H9 (cell line): ENCODE data around the gene MB21D2. TPM values are rescaled to one million over a fixed set of nuclear protein-coding genes. Genes with fewer than 3 reads are reported as not detected.

Experiments used
- DNase-seq: peaks from one replicate; pipeline ENCODE4 v3.0.0-alpha.2; 2017
- H2AFZ ChIP-seq: one replicate; pipeline ENCODE4 v1.6.1; 2013; ENCODE audit warnings: mild to moderate bottlenecking, low read length, control low read depth, moderate library complexity
- H2AK5ac ChIP-seq: 2 replicates; pipeline ENCODE4 v1.6.1; 2013; ENCODE audit warnings: low read length, control low read depth, mixed read lengths; ENCODE audit not compliant: insufficient read length
- H2BK120ac ChIP-seq: one replicate; pipeline ENCODE4 v1.6.1; 2013; ENCODE audit warnings: low read depth, mild to moderate bottlenecking, low read length, control low read depth, inconsistent platforms; ENCODE audit not compliant: poor library complexity, severe bottlenecking
- H2BK12ac ChIP-seq: 2 replicates; pipeline ENCODE4 v1.6.1; 2013; ENCODE audit warnings: low read length, control low read depth, mixed read lengths, low read depth; ENCODE audit not compliant: insufficient read length
- H2BK15ac ChIP-seq: 2 replicates; pipeline ENCODE4 v1.6.1; 2013; ENCODE audit warnings: low read depth, low read length, control low read depth
- H2BK20ac ChIP-seq: one replicate; pipeline ENCODE4 v1.6.1; 2013; ENCODE audit warnings: low read depth, mild to moderate bottlenecking, low read length, control low read depth, inconsistent platforms; ENCODE audit not compliant: poor library complexity, severe bottlenecking
- H2BK5ac ChIP-seq: 2 replicates; pipeline ENCODE4 v1.6.1; 2013; ENCODE audit warnings: low read length, control low read depth, mixed read lengths; ENCODE audit not compliant: insufficient read length
- H3K14ac ChIP-seq: 2 replicates; pipeline ENCODE4 v1.6.1; 2013; ENCODE audit warnings: low read length, control low read depth; ENCODE audit not compliant: insufficient read depth
- H3K18ac ChIP-seq: 2 replicates; pipeline ENCODE4 v1.6.1; 2013; ENCODE audit warnings: low read depth, mild to moderate bottlenecking, mixed read lengths, low read length, control low read depth; ENCODE audit not compliant: insufficient read length
- H3K23ac ChIP-seq: 2 replicates; pipeline ENCODE4 v1.6.1; 2013; ENCODE audit warnings: low read length, control low read depth, mixed read lengths, low read depth; ENCODE audit not compliant: insufficient read length
- H3K23me2 ChIP-seq: 2 replicates; pipeline ENCODE4 v1.6.1; 2013; ENCODE audit warnings: low read depth, mild to moderate bottlenecking, mixed read lengths, low read length, control low read depth; ENCODE audit not compliant: insufficient read length, poor library complexity, severe bottlenecking
- H3K27ac ChIP-seq: 2 replicates; pipeline ENCODE4 v1.5.1; 2013; ENCODE audit warnings: low read length, control low read depth, mixed read lengths, low read depth; ENCODE audit not compliant: insufficient read length
- H3K27me3 ChIP-seq: 2 replicates; pipeline ENCODE4 v1.6.1; 2013; ENCODE audit warnings: low read length, control low read depth, inconsistent platforms; ENCODE audit not compliant: insufficient read depth
- H3K4ac ChIP-seq: 2 replicates; pipeline ENCODE4 v1.6.1; 2013; ENCODE audit warnings: low read depth, mild to moderate bottlenecking, control low read depth, inconsistent platforms, low read length, moderate library complexity
- H3K4me1 ChIP-seq: 2 replicates; pipeline ENCODE4 v1.6.1; 2013; ENCODE audit warnings: low read length, control low read depth, inconsistent platforms; ENCODE audit not compliant: insufficient read depth
- H3K4me2 ChIP-seq: 2 replicates; pipeline ENCODE4 v1.6.1; 2013; ENCODE audit warnings: low read length, control low read depth, mixed read lengths; ENCODE audit not compliant: insufficient read length, insufficient read depth
- H3K56ac ChIP-seq: 2 replicates; pipeline ENCODE4 v1.6.1; 2013; ENCODE audit warnings: low read depth, mild to moderate bottlenecking, mixed read lengths, low read length, control low read depth; ENCODE audit not compliant: insufficient read length
- H3K79me1 ChIP-seq: 2 replicates; pipeline ENCODE4 v1.6.1; 2013; ENCODE audit warnings: low read depth, mild to moderate bottlenecking, moderate library complexity, low read length, control low read depth, inconsistent platforms; ENCODE audit not compliant: insufficient read depth, poor library complexity, severe bottlenecking
- H3K79me2 ChIP-seq: 2 replicates; pipeline ENCODE4 v1.6.1; 2013; ENCODE audit warnings: low read length, control low read depth, inconsistent platforms; ENCODE audit not compliant: insufficient read depth
- H3K9ac ChIP-seq: 2 replicates; pipeline ENCODE4 v1.6.1; 2013; ENCODE audit warnings: low read length, control low read depth, mixed read lengths; ENCODE audit not compliant: insufficient read length; ENCODE audit errors: extremely low read depth
- H3K9me3 ChIP-seq: one replicate; pipeline ENCODE4 v1.6.1; 2013; ENCODE audit warnings: low read depth, low read length, inconsistent platforms; ENCODE audit not compliant: control insufficient read depth
- H3T11ph ChIP-seq: one replicate; pipeline ENCODE4 v1.6.1; 2013; ENCODE audit warnings: mild to moderate bottlenecking, low read length, control low read depth, inconsistent platforms
- H4K20me1 ChIP-seq: one replicate; pipeline ENCODE4 v1.6.1; 2013; ENCODE audit not compliant: control insufficient read depth, insufficient read length, insufficient read depth
- H4K5ac ChIP-seq: 2 replicates; pipeline ENCODE4 v1.6.1; 2013; ENCODE audit warnings: low read depth, mild to moderate bottlenecking, mixed read lengths, low read length, control low read depth; ENCODE audit not compliant: insufficient read length
- H4K8ac ChIP-seq: replicated peaks from 2 replicates; pipeline ENCODE4 v1.6.1; 2013; ENCODE audit warnings: low read length, control low read depth, mixed read lengths, low read depth; ENCODE audit not compliant: insufficient read length
- H4K91ac ChIP-seq: 2 replicates; pipeline ENCODE4 v1.6.1; 2013; ENCODE audit warnings: low read depth, mild to moderate bottlenecking, moderate library complexity, mixed read lengths, low read length, control low read depth; ENCODE audit not compliant: insufficient read length
- H3K27ac Mint-ChIP-seq, 3 experiments: 2 replicates in 2 of 3; 3 replicates in 1 of 3; pipeline ENCODE4 v1.8.0; 2020 to 2021; ENCODE audit warnings: mixed read lengths in 3 of 3, mild to moderate bottlenecking in 1 of 3, moderate library complexity in 1 of 3
- H3K27me3 Mint-ChIP-seq: 2 replicates; pipeline ENCODE4 v1.8.0; 2021; ENCODE audit warnings: low read depth, mild to moderate bottlenecking, moderate library complexity, mixed read lengths
- H3K36me3 Mint-ChIP-seq, 3 experiments: 2 replicates in 2 of 3; 3 replicates in 1 of 3; pipeline ENCODE4 v1.8.0; 2020 to 2021; ENCODE audit warnings: low read depth in 3 of 3, mixed read lengths in 3 of 3; ENCODE audit not compliant: insufficient read depth in 1 of 3
- H3K4me1 Mint-ChIP-seq, 2 experiments: 2 replicates each; pipeline ENCODE4 v1.8.0; 2020; ENCODE audit warnings: mixed read lengths in 2 of 2
- H3K4me3 Mint-ChIP-seq, 2 experiments: 2 replicates in 1 of 2; 3 replicates in 1 of 2; pipeline ENCODE4 v1.8.0; 2020 to 2021; ENCODE audit warnings: mild to moderate bottlenecking in 2 of 2, mixed read lengths in 2 of 2, moderate library complexity in 1 of 2
- H3K9me3 Mint-ChIP-seq, 2 experiments: 2 replicates in 1 of 2; 3 replicates in 1 of 2; pipeline ENCODE4 v1.8.0; 2020; ENCODE audit warnings: mild to moderate bottlenecking in 2 of 2, mixed read lengths in 2 of 2, moderate library complexity in 1 of 2
- CTCF ChIP-seq: fragments of 200-600 bp; sonication (generic); conservative IDR thresholded peaks from 3 replicates; pipeline ENCODE4 v1.8.0; 2021; ENCODE audit warnings: antibody characterized with exemption, mild to moderate bottlenecking
- WGBS: extraction: QIAGEN DNeasy Blood & Tissue Kit; methylation state at CpG from one replicate; pipeline ENCODE4 v1.1.7; 2013; ENCODE audit warnings: missing lambda C conversion rate, low lambda C conversion rate, mixed read lengths; ENCODE audit not compliant: insufficient read length; ENCODE audit errors: extremely low coverage; 5-methylcytosine and 5-hydroxymethylcytosine counted together
- total RNA-seq: library from RNA; stranded (reverse); gene quantifications from 2 replicates; pipeline ENCODE4 v1.2.1, GENCODE V29; 2021

MB21D2 gene
- total RNA-seq, 1 experiment from 2014 or later = 19.1 TPM

DNA sequence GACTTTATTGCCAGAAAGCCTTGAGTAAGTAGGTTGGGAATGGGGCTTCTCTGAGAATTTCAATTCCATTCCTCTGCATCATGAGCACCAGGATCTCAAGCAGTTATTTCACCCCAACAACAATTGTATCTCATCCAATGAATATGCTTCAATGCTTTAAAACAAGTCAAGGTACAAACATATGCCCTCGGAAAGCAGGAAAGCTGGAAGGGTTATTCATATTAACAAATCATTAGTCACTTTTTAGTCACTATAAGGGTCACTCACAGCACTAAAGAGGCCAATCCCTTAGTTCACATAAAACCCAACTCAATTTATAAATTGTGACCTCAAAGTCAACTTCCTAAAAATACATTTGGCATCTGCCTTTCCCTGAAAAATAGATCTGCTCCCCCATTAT, 16.2 kb downstream of the MB21D2 start:
- Histone ChIP-seq H3K4me1 (peaks cover 3% of the 10 kb centered on the region), H3K79me1 (peaks cover 4% of the 10 kb centered on the region), H4K8ac (no peak overlapping the region), H3K18ac (no peak overlapping the region), H3K4ac (no peak overlapping the region), H3K9ac (no peak overlapping the region), H2BK20ac (no peak overlapping the region), H2AK5ac (no peak overlapping the region), H3T11ph (no peak overlapping the region), H3K4me2 (no peak overlapping the region), H3K27me3 (no peaks in the 10 kb centered on the region), H2AFZ (no peak overlapping the region), H4K91ac (no peak overlapping the region), H2BK120ac (no peak overlapping the region), H3K14ac (no peak overlapping the region), H2BK12ac (no peak overlapping the region), H3K79me2 (peaks cover 38% of the 10 kb centered on the region; the same call in 1 of the 2 replicates), H4K20me1 (no peaks in the 10 kb centered on the region), H3K9me3 (peaks cover 7% of the 10 kb centered on the region), H3K23ac (no peak overlapping the region), H2BK5ac (no peak overlapping the region), H4K5ac (no peak overlapping the region), H3K23me2 (no peaks in the 10 kb centered on the region), H3K27ac (no peak overlapping the region), H2BK15ac (no peak overlapping the region), H3K56ac (no peak overlapping the region)
- TF ChIP-seq CTCF = no peak
- H3K4me1 Mint-ChIP-seq = peaks cover 33 to 38% of the 10 kb centered on the region in 2 experiments
- DNase-seq = no peak
- H3K27ac Mint-ChIP-seq = no peak overlapping the region
- H3K4me3 Mint-ChIP-seq = no peak overlapping the region
- no peaks in the 10 kb centered on the region for H3K27me3 Mint-ChIP-seq
- WGBS = no CpG with 5 or more reads among the region's 1 CpG
- peaks cover 0 to 6% of the 10 kb centered on the region in 2 experiments; a peak in 4 of 5 replicates for H3K9me3 Mint-ChIP-seq
- H3K36me3 Mint-ChIP-seq = peaks cover 16 to 27% (median 25%) of the 10 kb centered on the region in 3 experiments; a peak in 6 of 7 replicates
